GM19395 (cell line): ENCODE measurements around the gene CAND2.
"Not testable (repeated sequence)": the region's sequence is repeated elsewhere in the genome, so short reads cannot be mapped to it uniquely, and the experiment has no call there.

ENCODE experiments used
- ATAC-seq: cut with Tn5 transposase; IDR thresholded peaks from one replicate; pipeline ENCODE4 v1.9.1; 2021; ENCODE audit warnings: mild to moderate bottlenecking, moderate library complexity; ENCODE audit not compliant: unreplicated experiment

Gene CAND2

GRCh38 chr3:12769761-12770160, 26.7 kb upstream of the CAND2 start:
- no peak for ATAC-seq

- no peak for ATAC-seq
These were observed 25.2 kb upstream of the CAND2 start for GRCh38 chr3:12771236-12771635.

- no peak for ATAC-seq
These were observed 24.0 kb upstream of the CAND2 start for GRCh38 chr3:12772462-12772861.

- no peak for ATAC-seq
These were observed 23.3 kb upstream of the CAND2 start for GRCh38 chr3:12773030-12773709.

GRCh38 chr3:12773710-12774086, 22.8 kb upstream of the CAND2 start:
- ATAC-seq = no peak

GRCh38 chr3:12774619-12775018, 21.9 kb upstream of the CAND2 start:
- no peak for ATAC-seq

- ATAC-seq = no peak
These were observed 21.3 kb upstream of the CAND2 start for GRCh38 chr3:12775226-12775625.

GRCh38 chr3:12775970-12776369, 20.5 kb upstream of the CAND2 start:
- not testable (repeated sequence) for ATAC-seq

GRCh38 chr3:12777171-12777570, 19.3 kb upstream of the CAND2 start:
- ATAC-seq = no peak

- no peak for ATAC-seq
These were observed 15.7 kb upstream of the CAND2 start for GRCh38 chr3:12780751-12781150.

- ATAC-seq = no peak
These were observed 14.2 kb upstream of the CAND2 start for GRCh38 chr3:12782172-12782815.

- no peak for ATAC-seq
These were observed 11.4 kb upstream of the CAND2 start for GRCh38 chr3:12785096-12785495.

GRCh38 chr3:12787346-12787745, 9.1 kb upstream of the CAND2 start:
- not testable (repeated sequence) for ATAC-seq

GRCh38 chr3:12787967-12788690, 8.4 kb upstream of the CAND2 start:
- ATAC-seq = not testable (repeated sequence)

- ATAC-seq = no peak
These were observed 5.0 kb upstream of the CAND2 start for GRCh38 chr3:12791430-12791829.

GRCh38 chr3:12793701-12794100, 2.8 kb upstream of the CAND2 start:
- no peak for ATAC-seq

GRCh38 chr3:12797124-12797891, 828 bp downstream of the CAND2 start:
- ATAC-seq = no peak

- ATAC-seq = no peak
These were observed 1.5 kb downstream of the CAND2 start for GRCh38 chr3:12797892-12798558.

GRCh38 chr3:12798559-12799179, 2.2 kb downstream of the CAND2 start:
- ATAC-seq = no peak
